B cell (primary cell): Measurements from ENCODE around the gene RPS6KA4. TPM values are rescaled to one million over a fixed set of nuclear protein-coding genes. Genes with fewer than 3 reads are reported as not detected.

ENCODE experiments used
- ATAC-seq: fragments of 200-7000 bp; cut with Tn5 transposase; one replicate; pipeline ENCODE4 v1.10.0; 2021; ENCODE audit warnings: low read depth, mild to moderate bottlenecking, moderate number of reproducible peaks, moderate library complexity
- CTCF ChIA-PET: fragments of 350-600 bp; sonication (Branson Sonifier 250); formaldehyde crosslinking; loops from one replicate; lab custom pipeline; 2021; ENCODE audit warnings: antibody characterized with exemption, inconsistent platforms; lab: Charles Lee
- POLR2A ChIA-PET: fragments of 350-600 bp; sonication (Branson Sonifier 250); formaldehyde crosslinking; loops from one replicate; lab custom pipeline; 2021; ENCODE audit warnings: antibody characterized with exemption; lab: Charles Lee
- DNase-seq: peaks from one replicate; pipeline ENCODE4 v3.0.0; 2013
- H2AFZ ChIP-seq: 2 replicates; pipeline ENCODE4 v1.6.1; 2012; ENCODE audit warnings: mild to moderate bottlenecking, low read depth, low read length; ENCODE audit not compliant: insufficient read depth, poor library complexity, severe bottlenecking
- H3K27ac ChIP-seq, 2 donors: 1 replicate in 1 of 2; 2 replicates in 1 of 2; pipeline ENCODE4 v1.5.1; 2012 to 2013; ENCODE audit warnings: low read length in 2 of 2, mild to moderate bottlenecking in 2 of 2, moderate library complexity in 1 of 2
- H3K27me3 ChIP-seq, 4 experiments: fragments of 200-600 bp in 1 of 4; sonication (generic) in 1 of 4; replicated peaks in 1 of 4; 1 replicate in 2 of 4; 2 replicates in 2 of 4; pipeline versions ENCODE4 v1.6.1 to v1.7.0; 2013 to 2016; ENCODE audit warnings: low read length in 3 of 4, mild to moderate bottlenecking in 2 of 4, mixed read lengths in 1 of 4, moderate library complexity in 1 of 4; ENCODE audit not compliant: insufficient read depth in 4 of 4, control insufficient read depth in 3 of 4; ENCODE audit errors: control extremely low read depth in 1 of 4
- H3K36me3 ChIP-seq, 2 experiments: replicated peaks in 1 of 2; 1 replicate in 1 of 2; 2 replicates in 1 of 2; pipeline versions ENCODE4 v1.6.1 to v1.7.1; 2013; ENCODE audit warnings: low read length in 1 of 2; ENCODE audit not compliant: insufficient read depth in 2 of 2, control insufficient read depth in 1 of 2; ENCODE audit errors: control extremely low read depth in 1 of 2, extremely low read depth in 1 of 2
- H3K4me1 ChIP-seq, 2 donors: fragments of 200-600 bp in 1 of 2; sonication (generic) in 1 of 2; 1 replicate in 1 of 2; 2 replicates in 1 of 2; pipeline versions ENCODE4 v1.5.1 to v1.6.1; 2013 to 2017; ENCODE audit warnings: low read length in 2 of 2; ENCODE audit not compliant: control insufficient read depth in 2 of 2, insufficient read depth in 2 of 2
- H3K4me2 ChIP-seq: replicated peaks from 2 replicates; pipeline ENCODE3; 2012; ENCODE audit warnings: mild to moderate bottlenecking, low read depth, low read length; ENCODE audit not compliant: poor library complexity, severe bottlenecking
- H3K4me3 ChIP-seq, 5 experiments: fragments of 200-600 bp in 1 of 5; sonication (generic) in 1 of 5; 1 replicate in 3 of 5; 2 replicates in 2 of 5; pipeline versions ENCODE4 v1.5.1 to v1.7.0; 2011 to 2016; ENCODE audit warnings: low read length in 4 of 5, mild to moderate bottlenecking in 4 of 5, low read depth in 2 of 5, control low read depth in 1 of 5, moderate library complexity in 1 of 5; ENCODE audit not compliant: insufficient read depth in 1 of 5; ENCODE audit errors: control extremely low read depth in 1 of 5, extremely low read depth in 1 of 5
- H3K79me2 ChIP-seq: fragments of 200-600 bp; sonication (generic); one replicate; pipeline ENCODE4 v1.6.0; 2016; ENCODE audit warnings: low read length; ENCODE audit not compliant: control insufficient read depth, insufficient read depth
- H3K9ac ChIP-seq: fragments of 200-600 bp; sonication (generic); 2 replicates; pipeline ENCODE4 v1.6.1; 2017; ENCODE audit warnings: mild to moderate bottlenecking, low read length, moderate library complexity
- H3K9me3 ChIP-seq, 3 donors: one replicate each; pipeline versions ENCODE4 v1.6.1 to v1.7.1; 2013; ENCODE audit warnings: low read length in 2 of 3; ENCODE audit not compliant: control insufficient read depth in 2 of 3, insufficient read depth in 1 of 3; ENCODE audit errors: control extremely low read depth in 1 of 3
- H4K20me1 ChIP-seq: 2 replicates; pipeline ENCODE4 v1.6.0; 2012; ENCODE audit warnings: mild to moderate bottlenecking, low read length; ENCODE audit not compliant: insufficient read depth, control insufficient read depth, poor library complexity, severe bottlenecking
- H3K27ac Mint-ChIP-seq: one replicate; pipeline ENCODE4 v1.8.0; 2021; ENCODE audit warnings: mixed read lengths
- H3K27me3 Mint-ChIP-seq: one replicate; pipeline ENCODE4 v1.8.0; 2021; ENCODE audit warnings: mixed read lengths
- H3K4me1 Mint-ChIP-seq: one replicate; pipeline ENCODE4 v1.8.0; 2021; ENCODE audit warnings: mixed read lengths
- H3K4me3 Mint-ChIP-seq: one replicate; pipeline ENCODE4 v1.8.0; 2021; ENCODE audit warnings: mixed read lengths
- H3K9me3 Mint-ChIP-seq: one replicate; pipeline ENCODE4 v1.8.0; 2022; ENCODE audit warnings: mixed read lengths; ENCODE audit not compliant: insufficient read depth
- EZH2 ChIP-seq: IDR thresholded peaks from 2 replicates; pipeline ENCODE4 v1.6.1; 2012; ENCODE audit warnings: borderline replicate concordance, low read depth, mild to moderate bottlenecking, moderate library complexity, low read length; ENCODE audit not compliant: insufficient read depth, poor library complexity, severe bottlenecking
- WGBS: methylation state at CpG from one replicate; pipeline ENCODE4 v1.1.5; 2013; ENCODE audit warnings: missing lambda C conversion rate; ENCODE audit not compliant: insufficient coverage; 5-methylcytosine and 5-hydroxymethylcytosine counted together
- intact Hi-C: fragments of 100-400 bp; cut with micrococcal nuclease; formaldehyde crosslinking; loops from one replicate; pipeline ENCODE4 v1.10.0; 2022
- polyA plus RNA-seq: library from polyadenylated mRNA; depleted of rRNA; stranded (reverse); fragments of >200 nt; gene quantifications from 2 replicates; pipeline ENCODE4 v1.2.3, GENCODE V29; 2012
- total RNA-seq, 2 donors: library from RNA; stranded (reverse); fragments of 120-200 nt in 1 of 2; gene quantifications; 1 replicate in 1 of 2; 2 replicates in 1 of 2; pipeline versions ENCODE4 v1.2.3 to v1.2.4, GENCODE V29; 2013 to 2022
- TF ChIP-seq, protein P1 (sequence below): fragments of 200-600 bp; IDR thresholded peaks from one replicate; pipeline ENCODE4 v1.8.0; 2022; ENCODE audit warnings: antibody characterized with exemption, mild to moderate bottlenecking

The RPS6KA4 gene
- total and polyA plus RNA-seq, 2 donors (not counting 1 experiment from before 2014, with no cell fraction given): 22.6 to 32.5 TPM

- peaks cover 4 to 32% of the 10 kb centered on the region in 2 experiments for H3K36me3 ChIP-seq
- H3K4me1 ChIP-seq: peaks cover 0 to under 1% of the 10 kb centered on the region in 2 donors
- Mint-ChIP-seq H3K27ac (no peak overlapping the region), H3K9me3 (no peaks in the 10 kb centered on the region), H3K4me1 (peaks cover 3% of the 10 kb centered on the region), H3K4me3 (no peak overlapping the region), H3K27me3 (no peaks in the 10 kb centered on the region)
- peaks cover 22% of the 10 kb centered on the region for H4K20me1 ChIP-seq
- no peaks in the 10 kb centered on the region for H3K27me3 ChIP-seq
- ChIA-PET CTCF (interaction anchor here (1.4 to 3.7 kb wide), 2 partner anchors 16 to 32 kb away, joined by 3 to 16 read pairs; partner anchors contain the start of genes PRDX5 and TRMT112), POLR2A (interaction anchor here (0.6 to 1.7 kb wide), 3 partner anchors 31 to 383 kb away, joined by 3 to 8 read pairs (median 7); partner anchors contain the start of genes PRDX5 and TRMT112)
- WGBS: 99% methylated on average over 6 of the region's 7 CpGs
- H2AFZ ChIP-seq: no peak overlapping the region
- no peak overlapping the region for H3K4me3 ChIP-seq
- H3K9me3 ChIP-seq: no peaks in the 10 kb centered on the region
- TF ChIP-seq EZH2: no peak
- TF ChIP-seq, protein P1, sequence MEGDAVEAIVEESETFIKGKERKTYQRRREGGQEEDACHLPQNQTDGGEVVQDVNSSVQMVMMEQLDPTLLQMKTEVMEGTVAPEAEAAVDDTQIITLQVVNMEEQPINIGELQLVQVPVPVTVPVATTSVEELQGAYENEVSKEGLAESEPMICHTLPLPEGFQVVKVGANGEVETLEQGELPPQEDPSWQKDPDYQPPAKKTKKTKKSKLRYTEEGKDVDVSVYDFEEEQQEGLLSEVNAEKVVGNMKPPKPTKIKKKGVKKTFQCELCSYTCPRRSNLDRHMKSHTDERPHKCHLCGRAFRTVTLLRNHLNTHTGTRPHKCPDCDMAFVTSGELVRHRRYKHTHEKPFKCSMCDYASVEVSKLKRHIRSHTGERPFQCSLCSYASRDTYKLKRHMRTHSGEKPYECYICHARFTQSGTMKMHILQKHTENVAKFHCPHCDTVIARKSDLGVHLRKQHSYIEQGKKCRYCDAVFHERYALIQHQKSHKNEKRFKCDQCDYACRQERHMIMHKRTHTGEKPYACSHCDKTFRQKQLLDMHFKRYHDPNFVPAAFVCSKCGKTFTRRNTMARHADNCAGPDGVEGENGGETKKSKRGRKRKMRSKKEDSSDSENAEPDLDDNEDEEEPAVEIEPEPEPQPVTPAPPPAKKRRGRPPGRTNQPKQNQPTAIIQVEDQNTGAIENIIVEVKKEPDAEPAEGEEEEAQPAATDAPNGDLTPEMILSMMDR: no peak
- ATAC-seq: no peak
- DNase-seq: no peak
- intact Hi-C loops: no loop called here
- no peak overlapping the region for H3K9ac ChIP-seq
- no peak overlapping the region for H3K27ac ChIP-seq
- H3K79me2 ChIP-seq: peaks cover 4% of the 10 kb centered on the region
- H3K4me2 ChIP-seq: no peak overlapping the region
Observed at GRCh38 chr11:64349025-64349387, 10.0 kb upstream of the RPS6KA4 start.

DNA sequence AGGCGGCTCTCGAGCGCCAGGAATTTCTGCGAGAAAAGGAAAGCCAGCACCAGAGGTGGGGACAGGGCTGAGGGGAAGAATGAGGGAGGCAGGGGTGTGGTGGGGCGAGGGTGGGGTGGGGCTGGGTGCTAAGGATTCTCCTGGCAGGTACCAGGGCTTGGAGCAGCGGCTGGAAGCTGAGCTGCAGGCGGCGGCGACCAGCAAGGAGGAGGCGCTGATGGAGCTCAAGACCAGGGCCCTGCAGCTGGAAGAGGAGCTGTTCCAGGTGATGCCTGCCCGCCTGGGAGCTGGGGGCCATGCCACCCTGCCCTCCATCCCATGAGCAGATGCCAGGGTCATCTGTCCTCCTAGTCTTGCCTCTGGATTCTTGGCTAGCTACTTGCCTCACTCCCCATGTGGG, 9.6 kb upstream of the RPS6KA4 start:
- ChIA-PET POLR2A (interaction anchor here (0.6 to 1.7 kb wide), 3 partner anchors 32 to 383 kb away, joined by 3 to 8 read pairs (median 7); partner anchors contain the start of genes PRDX5 and TRMT112), CTCF (interaction anchor here (1.4 to 3.7 kb wide), 2 partner anchors 17 to 32 kb away, joined by 3 to 16 read pairs; partner anchors contain the start of genes PRDX5 and TRMT112)
- H3K27me3 Mint-ChIP-seq: no peaks in the 10 kb centered on the region
- Histone ChIP-seq H3K27ac (no peak overlapping the region), H3K9me3 (no peaks in the 10 kb centered on the region), H3K9ac (no peak overlapping the region), H2AFZ (no peak overlapping the region), H3K36me3 (peaks cover 4 to 28% of the 10 kb centered on the region in 2 experiments), H3K79me2 (peaks cover 3% of the 10 kb centered on the region), H3K4me1 (peaks cover 0 to 4% of the 10 kb centered on the region in 2 donors), H3K4me3 (no peak overlapping the region), H3K27me3 (no peaks in the 10 kb centered on the region), H4K20me1 (peaks cover 22% of the 10 kb centered on the region), H3K4me2 (no peak overlapping the region)
- H3K4me1 Mint-ChIP-seq: peaks cover 3% of the 10 kb centered on the region
- ATAC-seq: no peak
- DNase-seq: no peak
- no peak overlapping the region for H3K27ac Mint-ChIP-seq
- no peaks in the 10 kb centered on the region for H3K9me3 Mint-ChIP-seq
- intact Hi-C loops: no loop called here
- 97% methylated on average over 11 of the region's 11 CpGs for WGBS
- H3K4me3 Mint-ChIP-seq: no peak overlapping the region
- no peak for TF ChIP-seq EZH2
- TF ChIP-seq, protein P1: no peak
